NCI-H2107 treated with DMSO at 0.1 percent for 48 hours (cell line): ENCODE data around the gene CLBA1.
"Not testable (repeated sequence)": the region's sequence is repeated elsewhere in the genome, so short reads cannot be mapped to it uniquely, and the experiment has no call there.

Source experiments
- DNase-seq: peaks from one replicate; lab custom pipeline; 2025; ENCODE audit not compliant: unreplicated experiment; lab: John Stamatoyannopoulos, UW

Gene CLBA1

DNA sequence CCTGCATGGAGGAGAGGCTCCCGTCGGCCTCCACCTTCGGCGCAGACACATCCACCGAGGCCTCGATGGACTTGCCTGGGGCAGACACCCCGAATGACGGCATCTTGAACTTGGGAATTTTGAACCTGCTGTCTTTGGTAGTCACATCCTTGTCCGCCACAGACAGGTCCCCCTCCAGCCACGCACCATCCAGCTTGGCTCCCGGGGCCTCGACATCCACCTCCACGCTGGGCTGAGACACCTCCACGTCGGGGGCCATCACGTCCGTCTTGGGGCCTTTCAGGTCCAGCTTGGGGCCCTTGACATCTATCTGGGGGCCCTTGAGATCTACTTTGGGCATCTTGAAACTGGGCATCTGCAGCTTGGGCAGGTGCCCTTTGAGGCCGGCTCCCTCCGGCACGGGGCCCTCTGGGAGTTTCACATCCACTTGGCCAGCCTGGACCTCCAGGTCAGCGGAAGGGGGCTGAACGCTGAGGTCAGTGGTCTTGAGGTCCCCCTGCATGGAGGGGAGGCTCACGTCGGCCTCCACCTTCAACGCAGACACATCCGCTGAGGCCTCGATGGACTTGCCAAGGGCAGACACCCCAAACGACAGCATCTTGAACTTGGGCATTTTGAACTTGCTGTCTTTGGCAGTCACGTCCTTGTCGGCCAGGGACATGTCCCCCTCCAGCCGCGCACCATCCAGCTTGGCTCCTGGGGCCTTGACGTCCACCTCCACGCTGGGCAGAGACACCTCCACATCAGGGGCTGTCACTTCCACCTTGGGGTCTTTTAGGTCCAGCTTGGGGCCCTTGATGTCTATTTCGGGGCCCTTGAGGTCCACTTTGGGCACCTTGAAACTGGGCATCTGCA lies 37.5 kb upstream of the CLBA1 start:
- DNase-seq, result not testable (repeated sequence)

DNA sequence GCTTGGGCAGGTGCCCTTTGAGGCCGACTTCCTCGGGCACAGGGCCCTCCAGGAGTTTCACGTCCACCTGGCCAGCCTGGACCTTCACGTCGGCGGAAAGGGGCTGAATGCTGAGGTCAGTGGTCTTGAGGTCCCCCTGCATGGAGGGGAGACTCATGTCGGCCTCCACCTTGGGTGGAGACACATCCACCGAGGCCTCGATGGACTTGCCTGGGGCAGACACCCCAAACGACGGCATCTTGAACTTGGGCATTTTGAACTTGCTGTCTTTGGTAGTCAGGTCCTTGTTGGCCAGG lies 36.9 kb upstream of the CLBA1 start:
- no peak for DNase-seq

DNA sequence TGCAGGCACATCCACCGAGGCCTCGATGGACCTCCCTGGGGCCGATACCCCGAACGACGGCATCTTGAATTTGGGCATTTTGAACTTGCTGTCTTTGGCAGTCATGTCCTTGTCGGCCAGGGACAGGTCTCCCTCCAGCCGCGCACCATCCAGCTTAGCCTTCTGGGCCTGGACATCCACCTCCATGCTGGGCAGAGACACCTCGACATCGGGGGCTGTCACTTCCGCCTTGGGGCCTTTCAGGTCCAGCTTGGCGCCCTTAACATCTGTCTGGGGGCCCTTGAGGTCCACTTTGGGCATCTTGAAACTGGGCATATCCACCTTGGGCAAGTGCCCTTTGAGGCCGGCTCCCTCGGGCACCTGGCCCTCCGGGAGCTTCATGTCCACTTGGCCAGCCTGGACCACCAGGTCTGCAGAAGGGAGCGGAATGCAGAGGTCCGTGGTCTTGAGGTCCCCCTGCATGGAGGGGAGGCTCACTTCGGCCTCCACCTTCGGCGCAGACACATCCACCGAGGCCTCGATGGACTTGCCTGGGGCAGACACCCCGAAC lies 36.1 kb upstream of the CLBA1 start:
- not testable (repeated sequence) for DNase-seq

GRCh38 chr14:104950021-104950420 lies 35.6 kb upstream of the CLBA1 start:
- no peak for DNase-seq

DNA sequence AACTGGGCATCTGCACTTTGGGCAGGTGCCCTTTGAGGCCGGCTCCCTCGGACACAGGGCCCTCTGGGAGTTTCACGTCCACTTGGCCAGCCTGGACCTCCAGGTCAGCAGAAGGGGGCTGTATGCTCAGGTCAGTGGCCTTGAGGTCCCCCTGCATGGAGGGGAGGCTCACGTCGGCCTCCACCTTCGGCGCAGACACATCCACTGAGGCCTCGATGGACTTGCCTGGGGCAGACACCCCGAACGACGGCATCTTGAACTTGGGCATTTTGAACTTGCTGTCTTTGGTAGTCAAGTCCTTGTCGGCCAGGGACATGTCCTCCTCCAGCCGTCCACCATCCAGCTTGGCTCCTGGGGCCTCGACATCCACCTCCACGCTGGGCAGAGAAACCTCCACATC lies 34.9 kb upstream of the CLBA1 start:
- DNase-seq, result not testable (repeated sequence)

GRCh38 chr14:104951863-104952657 lies 33.5 kb upstream of the CLBA1 start:
- DNase-seq, result not testable (repeated sequence)

DNA sequence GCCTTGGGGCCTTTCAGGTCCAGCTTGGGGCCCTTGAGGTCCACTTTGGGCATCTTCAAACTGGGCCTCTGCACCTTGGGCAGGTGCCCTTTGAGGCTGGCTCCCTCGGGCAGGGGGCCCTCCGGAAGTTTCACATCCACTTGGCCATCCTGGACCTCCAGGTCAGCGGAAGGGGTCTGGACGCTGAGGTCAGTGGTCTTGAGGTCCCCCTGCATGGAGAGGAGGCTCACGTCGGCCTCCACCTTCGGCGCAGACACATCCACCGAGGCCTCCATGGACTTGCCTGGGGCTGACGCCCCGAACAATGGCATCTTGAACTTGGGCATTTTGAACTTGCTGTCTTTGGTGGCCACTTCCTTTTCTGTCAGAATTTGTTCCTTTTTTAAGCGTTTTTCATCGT lies 32.5 kb upstream of the CLBA1 start:
- no peak for DNase-seq

GRCh38 chr14:104953896-104954656 lies 31.5 kb upstream of the CLBA1 start:
- no peak for DNase-seq

GRCh38 chr14:104954746-104955395 lies 30.7 kb upstream of the CLBA1 start:
- no peak for DNase-seq

GRCh38 chr14:104955396-104955770 lies 30.2 kb upstream of the CLBA1 start:
- DNase-seq, result no peak

- no peak for DNase-seq
These were observed 29.2 kb upstream of the CLBA1 start for GRCh38 chr14:104956290-104956890.

DNA sequence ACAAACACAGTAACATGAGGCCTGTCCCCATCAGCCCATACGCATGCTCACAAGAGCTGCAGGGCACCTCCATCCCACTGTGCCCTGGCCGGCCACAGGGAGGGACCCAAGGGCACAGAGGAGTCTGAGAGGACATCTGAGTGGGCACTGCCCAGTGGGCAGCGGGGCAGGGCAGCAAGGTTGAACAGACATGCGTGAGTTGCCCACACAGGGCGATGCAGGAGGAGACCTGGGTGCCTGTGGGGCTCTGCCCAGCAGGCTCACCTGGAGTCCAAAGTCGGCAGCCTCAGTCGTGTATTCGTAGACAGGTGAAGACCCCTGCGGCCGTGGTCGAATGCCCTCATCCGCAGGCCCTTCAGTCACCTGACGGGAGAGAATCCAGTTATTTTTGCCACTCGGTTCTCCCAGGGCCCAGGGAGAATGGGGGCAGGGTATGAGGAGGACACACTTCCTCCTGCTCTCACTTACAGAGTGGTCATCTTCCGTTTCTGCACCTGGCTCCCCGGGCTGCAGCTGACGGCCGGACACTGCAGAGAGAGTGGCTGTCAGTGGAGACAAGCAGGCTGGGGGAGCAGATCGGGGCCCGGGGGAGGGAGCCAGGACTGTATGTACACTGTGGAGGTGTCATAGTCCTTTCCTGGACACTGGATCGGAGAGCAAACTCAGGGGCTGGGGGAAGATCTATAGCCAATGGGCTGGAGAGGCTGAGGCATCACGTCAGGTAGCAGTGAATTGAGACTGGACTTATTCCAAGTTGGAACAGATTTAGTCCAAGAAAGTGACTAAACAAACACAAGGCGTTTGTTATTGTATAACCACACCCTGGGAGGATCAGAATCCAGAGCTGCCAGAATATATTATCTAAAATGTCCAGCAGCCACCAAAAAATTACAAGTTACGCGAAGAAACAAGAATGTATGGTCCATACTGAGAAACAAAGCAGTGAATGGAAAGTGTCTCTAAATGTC lies 28.2 kb upstream of the CLBA1 start:
- DNase-seq, result no peak

DNA sequence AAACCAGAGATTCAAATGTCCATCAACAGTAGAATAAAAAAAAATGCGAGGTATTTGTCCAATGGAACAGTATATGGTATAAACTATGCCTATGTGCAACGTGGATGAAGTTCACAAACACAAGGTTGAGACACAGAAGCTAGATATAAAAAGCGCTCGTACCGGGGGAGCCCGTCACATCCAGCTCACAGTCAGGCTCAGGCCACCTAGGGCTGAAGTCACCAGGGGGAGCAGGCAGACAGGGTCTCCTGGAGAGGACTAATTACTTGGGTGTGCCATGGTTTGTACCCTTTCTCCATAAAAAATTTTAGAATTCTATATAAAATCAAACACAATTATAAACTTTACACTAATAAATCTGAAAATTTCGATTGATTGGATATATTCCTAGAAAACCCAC lies 21.0 kb upstream of the CLBA1 start:
- DNase-seq, result no peak

DNA sequence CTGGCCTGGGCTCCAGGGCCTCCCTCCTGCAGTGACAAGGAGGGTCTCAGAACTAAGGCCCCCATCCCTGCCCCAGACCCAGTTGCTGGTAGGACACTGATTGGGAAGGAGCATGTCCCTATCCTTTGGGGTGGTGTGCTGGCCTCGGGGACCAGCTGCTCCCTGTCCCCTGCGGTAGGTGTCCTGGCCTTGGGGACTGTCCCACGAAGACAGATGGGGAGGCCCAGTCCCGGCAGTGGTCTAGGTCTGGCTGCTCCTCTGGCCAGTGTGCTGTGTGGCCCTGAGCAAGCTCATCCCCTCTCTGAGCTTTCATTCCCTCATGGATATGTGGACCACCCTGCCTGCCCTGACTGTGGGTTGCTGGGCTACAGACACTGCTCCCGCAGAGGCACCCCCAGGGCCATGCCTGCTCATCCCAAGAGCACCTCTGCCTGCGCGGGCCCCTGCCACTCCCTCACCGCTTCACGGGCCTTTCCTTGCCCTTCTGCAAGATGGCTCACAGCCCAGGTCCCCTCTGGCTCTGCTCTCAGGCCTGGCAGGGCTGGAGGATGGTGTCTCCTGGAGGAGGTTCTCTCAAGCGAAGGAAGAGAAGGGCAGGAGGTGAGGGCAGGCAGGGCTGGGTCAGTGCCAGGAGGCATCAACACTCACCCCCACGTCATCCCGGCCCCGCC lies 19.9 kb upstream of the CLBA1 start:
- no peak for DNase-seq

DNA sequence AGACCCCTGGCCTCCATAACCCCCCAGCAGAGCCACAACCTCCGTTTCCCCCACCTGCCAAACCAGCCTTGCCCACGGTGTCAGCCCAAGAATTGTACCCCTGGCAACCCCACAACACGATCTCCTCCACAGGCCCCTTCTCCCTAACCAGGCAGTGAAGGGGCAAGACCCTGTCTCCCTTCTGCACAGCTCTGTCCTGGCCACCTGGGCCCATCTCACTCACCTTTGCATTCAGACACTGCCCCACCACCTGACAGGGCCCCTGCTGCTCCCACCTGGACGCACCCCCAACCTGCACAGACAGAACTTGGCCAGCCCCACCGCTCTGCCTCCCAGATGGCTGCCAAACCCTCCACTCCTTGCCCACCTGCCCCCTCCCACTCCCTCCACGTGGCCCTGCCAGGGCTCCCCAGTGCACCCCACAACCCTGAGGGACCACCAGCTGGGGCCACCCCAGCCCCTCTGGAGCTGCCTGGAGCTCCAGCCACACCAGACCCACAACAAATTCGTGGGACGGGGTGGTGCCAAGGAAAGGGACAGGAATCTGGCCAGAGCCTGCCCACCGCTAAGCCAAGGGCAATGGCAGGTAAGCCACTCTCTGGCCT lies 19.2 kb upstream of the CLBA1 start:
- no peak for DNase-seq

GRCh38 chr14:104966981-104967385 lies 18.6 kb upstream of the CLBA1 start:
- DNase-seq, result no peak

GRCh38 chr14:104967386-104968152 lies 18.0 kb upstream of the CLBA1 start:
- peak; percentile 18 for DNase-seq

GRCh38 chr14:104968153-104968527 lies 17.4 kb upstream of the CLBA1 start:
- no peak for DNase-seq
